HepG2 (cell line): ENCODE measurements around the gene CELF5. TPM values are rescaled to one million over a fixed set of nuclear protein-coding genes. Genes with fewer than 3 reads are reported as not detected.

Source experiments
- ATAC-seq: fragments of 200-7000 bp; cut with Tn5 transposase; 3 replicates; pipeline ENCODE4 v1.9.1; 2020; ENCODE audit warnings: mild to moderate bottlenecking, moderate library complexity
- BruUV-seq: library from RNA; stranded (reverse); fragments of 400-500 nt; replicated peaks from 2 replicates; lab custom pipeline; 2021; lab: Mats Ljungman, UMichigan
- CTCF ChIA-PET: fragments of 300-600 bp; formaldehyde crosslinking; extraction: SDS; loops from one replicate; lab custom pipeline; 2021; ENCODE audit warnings: low total read pairs, inconsistent platforms, low intra/inter-chr PET ratio; lab: Yijun Ruan, JAX
- POLR2A ChIA-PET: fragments of 350-600 bp; sonication (Branson Sonifier 250); formaldehyde crosslinking; loops from one replicate; lab custom pipeline; 2020; ENCODE audit warnings: antibody characterized with exemption, inconsistent platforms; lab: Yijun Ruan, JAX
- DNase-seq: peaks from one replicate; pipeline ENCODE4 v3.0.0-alpha.2; 2015; ENCODE audit warnings: low spot score
- FAIRE-seq: peaks from 3 replicates; lab custom pipeline; 2011; peaks lifted over from hg19 to GRCh38; lab: Jason Lieb, UNC
- H2AFZ ChIP-seq: one replicate; pipeline ENCODE4 v1.6.1; 2011; ENCODE audit warnings: low read length, inconsistent platforms
- H3K27ac ChIP-seq: fragments of 300-600 bp; 3 replicates; pipeline ENCODE4 v1.8.0; 2011; ENCODE audit warnings: mixed run types, mild to moderate bottlenecking, mixed read lengths, low read length, inconsistent platforms; ENCODE audit not compliant: insufficient read depth; ENCODE audit errors: extremely low read length
- H3K27me3 ChIP-seq, 2 experiments: fragments of 200-600 bp in 1 of 2; 2 replicates in 1 of 2; 3 replicates in 1 of 2; pipeline versions ENCODE4 v1.6.0 to v1.8.0; 2011; ENCODE audit warnings: low read length in 2 of 2, mild to moderate bottlenecking in 2 of 2, moderate library complexity in 2 of 2, inconsistent platforms in 1 of 2; ENCODE audit not compliant: insufficient read depth in 2 of 2, control insufficient read depth in 1 of 2
- H3K36me3 ChIP-seq, 2 experiments: fragments of 200-600 bp in 1 of 2; replicated peaks in 1 of 2; 2 replicates in 1 of 2; 3 replicates in 1 of 2; pipeline versions ENCODE4 v1.5.1 to v1.8.0; 2011; ENCODE audit warnings: low read length in 2 of 2, inconsistent platforms in 1 of 2; ENCODE audit not compliant: insufficient read depth in 2 of 2, control insufficient read depth in 1 of 2
- H3K4me1 ChIP-seq: 2 replicates; pipeline ENCODE4 v1.5.1; 2012; ENCODE audit warnings: low read length, inconsistent platforms; ENCODE audit not compliant: insufficient read depth
- H3K4me2 ChIP-seq: 2 replicates; pipeline ENCODE4 v1.6.0; 2011; ENCODE audit warnings: low read depth, low read length, inconsistent platforms
- H3K4me3 ChIP-seq, 3 experiments: fragments of 200-600 bp in 1 of 3; sonication (generic), shearing (Covaris generic) in 1 of 3; replicated peaks in 1 of 3; 2 replicates each; pipeline ENCODE4 v1.5.1; 2011 to 2016; ENCODE audit warnings: low read length in 3 of 3, inconsistent platforms in 2 of 3, low read depth in 2 of 3, mild to moderate bottlenecking in 2 of 3, control low read depth in 1 of 3, mixed read lengths in 1 of 3; ENCODE audit not compliant: insufficient read depth in 1 of 3
- H3K79me2 ChIP-seq: one replicate; pipeline ENCODE4 v1.6.1; 2011; ENCODE audit warnings: low read length, inconsistent platforms; ENCODE audit not compliant: insufficient read depth
- H3K9ac ChIP-seq: 2 replicates; pipeline ENCODE4 v1.6.0; 2011; ENCODE audit warnings: mild to moderate bottlenecking, low read depth, low read length, inconsistent platforms; ENCODE audit not compliant: insufficient read depth
- H3K9me3 ChIP-seq: 2 replicates; pipeline ENCODE4 v1.5.1; 2012; ENCODE audit warnings: mild to moderate bottlenecking, low read length
- H4K20me1 ChIP-seq: 2 replicates; pipeline ENCODE4 v1.6.0; 2011; ENCODE audit warnings: inconsistent platforms, mild to moderate bottlenecking, low read length, moderate library complexity; ENCODE audit not compliant: insufficient read depth
- AGO2 ChIP-seq: fragments of 200-400 bp; formaldehyde crosslinking; optimal IDR thresholded peaks from 2 replicates; pipeline ENCODE3; 2017; ENCODE audit warnings: mild to moderate bottlenecking, low read depth, low read length, moderate library complexity
- ATF7-NPFF ChIP-seq: sonication (generic); formaldehyde crosslinking; IDR thresholded peaks from 2 replicates; pipeline ENCODE4 v1.8.1; 2023; ENCODE audit warnings: mild to moderate bottlenecking, low read depth, missing genetic modification reagents, moderate library complexity
- DMAP1 ChIP-seq: IDR thresholded peaks from 2 replicates; pipeline ENCODE4 v1.6.1; 2016
- E2F5 ChIP-seq: sonication (generic); formaldehyde crosslinking; conservative IDR thresholded peaks from 2 replicates; pipeline ENCODE4 v1.4.0; 2020; ENCODE audit warnings: missing genetic modification reagents
- GPBP1L1 ChIP-seq: sonication (generic); formaldehyde crosslinking; IDR thresholded peaks from 2 replicates; pipeline ENCODE4 v1.5.0; 2020; ENCODE audit warnings: mild to moderate bottlenecking, missing genetic modification reagents
- KLF12 ChIP-seq: sonication (generic); formaldehyde crosslinking; IDR thresholded peaks from 2 replicates; pipeline ENCODE4 v1.4.0; 2020; ENCODE audit warnings: missing genetic modification reagents, borderline replicate concordance
- MLX ChIP-seq: IDR thresholded peaks from 2 replicates; pipeline ENCODE4 v1.6.1; 2016
- NR3C1 ChIP-seq: sonication (generic); formaldehyde crosslinking; IDR thresholded peaks from 2 replicates; pipeline ENCODE4 v1.4.0; 2020; ENCODE audit warnings: missing genetic modification reagents
- RBM22 ChIP-seq: fragments of 200-400 bp; formaldehyde crosslinking; optimal IDR thresholded peaks from 2 replicates; pipeline ENCODE3; 2017; ENCODE audit warnings: mild to moderate bottlenecking, low read length, moderate library complexity
- TARDBP ChIP-seq: sonication (generic); formaldehyde crosslinking; IDR thresholded peaks from 2 replicates; pipeline ENCODE4 v1.8.0; 2022; ENCODE audit warnings: mild to moderate bottlenecking, missing genetic modification reagents
- ZBTB21 ChIP-seq: sonication (generic); formaldehyde crosslinking; IDR thresholded peaks from 2 replicates; pipeline ENCODE4 v1.4.0; 2020; ENCODE audit warnings: missing genetic modification reagents
- ZNF264 ChIP-seq: sonication (generic); formaldehyde crosslinking; IDR thresholded peaks from 2 replicates; pipeline ENCODE4 v1.4.0; 2020; ENCODE audit warnings: missing genetic modification reagents
- ZNF891 ChIP-seq: sonication (generic); formaldehyde crosslinking; IDR thresholded peaks from 2 replicates; pipeline ENCODE4 v1.5.0; 2020; ENCODE audit warnings: mild to moderate bottlenecking, missing genetic modification reagents
- WGBS: methylation state at CpG from one replicate; pipeline ENCODE4 v1.1.6; 2017; ENCODE audit warnings: low lambda C conversion rate; 5-methylcytosine and 5-hydroxymethylcytosine counted together
- in situ Hi-C: cut with HindIII; loops from 2 replicates; pipeline ENCODE4 v1.10.0; 2017; ENCODE audit warnings: low pct_unique_long_range_greater_than_20kb; ENCODE audit not compliant: extremely low pct_ligation_motif_present
- intact Hi-C: fragments of 100-400 bp; cut with micrococcal nuclease; formaldehyde crosslinking; loops from one replicate; pipeline ENCODE4 v1.10.0; 2022; ENCODE audit not compliant: unreplicated experiment
- polyA plus RNA-seq, 8 experiments: library from polyadenylated mRNA; depleted of rRNA in 3 of 8; stranded (reverse) in 7 of 8; unstranded in 1 of 8; fragments of >200 nt; fragmentation: Illumina TruSeq in 4 of 8; extraction: Trizol in 4 of 8; gene quantifications; 2 replicates each; pipeline versions ENCODE4 v1.2.1 to v1.2.3, GENCODE V29; 2011 to 2016; ENCODE audit warnings: low read depth in 4 of 8, missing spikeins in 1 of 8, mixed read lengths in 1 of 8; ENCODE audit not compliant: insufficient read depth in 1 of 8
- total RNA-seq, 5 experiments: library from RNA; depleted of rRNA; stranded (reverse); fragments of >200 nt; fragmentation: Illumina TruSeq; extraction: Trizol; gene quantifications; 2 replicates each; pipeline ENCODE4 v1.2.3, GENCODE V29; 2016; ENCODE audit warnings: low read depth in 1 of 5

The CELF5 gene
- total and polyA plus RNA-seq, 2 of the 13 experiments (the other 11 are each of a cell fraction or from before 2014, with no cell fraction given), result 0.31 to 0.84 TPM

GRCh38 chr19:3220576-3220975 lies 3.9 kb upstream of the CELF5 start:
- intact Hi-C loops, result no loop called here
- DNase-seq, result no peak
- Histone ChIP-seq H3K79me2 (no peaks in the 10 kb centered on the region), H2AFZ (no peak overlapping the region), H3K27me3 (peaks cover 0 to 3% of the 10 kb centered on the region in 2 experiments; a peak in 1 of 5 replicates)
- ATAC-seq, result no peak
- TF ChIP-seq NR3C1 (no peak), ZNF891 (CRISPR knock-in tag) (no peak), KLF12 (CRISPR knock-in tag) (no peak), ZNF264 (no peak), GPBP1L1 (CRISPR knock-in tag) (no peak), DMAP1 (CRISPR knock-in tag) (no peak), RBM22 (no peak), ATF7-NPFF (no peak), E2F5 (CRISPR knock-in tag) (no peak), AGO2 (no peak), MLX (CRISPR knock-in tag) (no peak), ZBTB21 (CRISPR knock-in tag) (no peak), TARDBP (CRISPR knock-in tag) (no peak)
- TF ChIP-seq, all 625 proteins: peak for 0
- H3K9me3 ChIP-seq, result no peaks in the 10 kb centered on the region
- H3K4me3 ChIP-seq, result no peak overlapping the region
- no peak overlapping the region for H3K27ac ChIP-seq
- no TSS peak for BruUV-seq
- POLR2A ChIA-PET, result no interaction called here
- no peak overlapping the region for H3K9ac ChIP-seq
- H4K20me1 ChIP-seq, result peaks cover 4% of the 10 kb centered on the region; the same call in 1 of the 2 replicates
- no peaks in the 10 kb centered on the region for H3K4me1 ChIP-seq
- H3K36me3 ChIP-seq, result no peaks in the 10 kb centered on the region
- CTCF ChIA-PET, result no interaction called here
- 75% methylated on average over 5 of the region's 12 CpGs for WGBS
- no peak overlapping the region for H3K4me2 ChIP-seq
- no peak for FAIRE-seq
- in situ Hi-C loops, result no loop called here
